ENCODE measurements around the gene MED22.

The MED22 gene

DNA sequence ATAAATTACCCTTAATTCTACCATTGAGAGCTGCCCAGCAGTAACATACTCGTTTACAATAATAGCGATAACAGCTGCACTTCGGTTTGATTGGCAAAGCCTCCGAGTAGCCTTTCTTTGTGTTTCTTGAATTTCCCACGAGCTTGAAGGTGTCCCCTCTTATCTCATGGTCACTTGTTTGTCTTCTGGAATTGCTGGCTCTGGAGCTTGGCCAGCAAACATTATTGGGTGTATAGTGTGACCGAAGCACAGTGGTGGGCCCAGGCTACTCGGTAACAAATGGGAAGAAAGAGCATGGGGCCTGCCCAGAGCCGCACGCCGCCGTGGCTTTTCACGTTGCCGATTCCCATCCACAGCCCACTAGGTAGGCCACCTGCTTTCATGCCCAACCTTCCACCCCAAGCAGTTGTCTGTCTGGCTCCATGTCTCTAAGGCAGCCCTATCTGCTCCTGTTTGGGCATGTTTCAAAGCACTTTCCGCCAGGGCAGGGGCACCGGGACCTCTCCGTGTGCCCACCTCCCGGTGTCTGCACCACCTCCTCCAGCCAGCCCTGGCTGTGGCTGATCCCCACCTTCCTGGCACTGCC lies 36.9 kb upstream of the MED22 start:
- H3K27me3 ChIP-seq = no peaks in the 10 kb centered on the region
- TF ChIP-seq, protein P1, sequence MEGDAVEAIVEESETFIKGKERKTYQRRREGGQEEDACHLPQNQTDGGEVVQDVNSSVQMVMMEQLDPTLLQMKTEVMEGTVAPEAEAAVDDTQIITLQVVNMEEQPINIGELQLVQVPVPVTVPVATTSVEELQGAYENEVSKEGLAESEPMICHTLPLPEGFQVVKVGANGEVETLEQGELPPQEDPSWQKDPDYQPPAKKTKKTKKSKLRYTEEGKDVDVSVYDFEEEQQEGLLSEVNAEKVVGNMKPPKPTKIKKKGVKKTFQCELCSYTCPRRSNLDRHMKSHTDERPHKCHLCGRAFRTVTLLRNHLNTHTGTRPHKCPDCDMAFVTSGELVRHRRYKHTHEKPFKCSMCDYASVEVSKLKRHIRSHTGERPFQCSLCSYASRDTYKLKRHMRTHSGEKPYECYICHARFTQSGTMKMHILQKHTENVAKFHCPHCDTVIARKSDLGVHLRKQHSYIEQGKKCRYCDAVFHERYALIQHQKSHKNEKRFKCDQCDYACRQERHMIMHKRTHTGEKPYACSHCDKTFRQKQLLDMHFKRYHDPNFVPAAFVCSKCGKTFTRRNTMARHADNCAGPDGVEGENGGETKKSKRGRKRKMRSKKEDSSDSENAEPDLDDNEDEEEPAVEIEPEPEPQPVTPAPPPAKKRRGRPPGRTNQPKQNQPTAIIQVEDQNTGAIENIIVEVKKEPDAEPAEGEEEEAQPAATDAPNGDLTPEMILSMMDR (IDR thresholded peaks at IDR 0.05; ENCODE audit: low read depth, low read length) = no peak
- H3K4me3 ChIP-seq (ENCODE audit: low read depth, low read length) = no peak overlapping the region
- no peaks in the 10 kb centered on the region for H3K4me1 ChIP-seq
- no peak for DNase-seq
- no peaks in the 10 kb centered on the region for H3K36me3 ChIP-seq
- 0 out of 2 replicates have a peak, but pooled peaks cover 2% of the 10 kb centered on the region for H3K9me3 ChIP-seq

DNA sequence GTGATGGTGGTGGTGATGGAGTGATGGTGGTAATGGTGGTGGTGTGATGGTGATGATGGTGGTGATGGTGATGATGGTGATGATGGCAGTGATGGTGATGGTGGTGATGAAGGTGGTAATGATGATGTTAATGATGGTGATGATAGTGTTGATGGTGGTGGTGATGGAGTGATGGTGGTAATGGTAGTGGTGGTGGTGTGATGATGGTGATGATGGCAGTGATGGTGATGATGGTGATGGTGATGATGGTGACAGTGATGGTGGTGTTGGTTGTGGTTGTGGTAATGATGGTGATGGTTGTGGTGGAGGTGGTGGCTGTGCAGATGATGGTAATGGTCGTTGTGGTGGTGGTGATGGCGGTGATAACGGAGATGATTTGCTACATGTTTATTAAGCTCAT lies 35.5 kb upstream of the MED22 start:
- no peak for DNase-seq
- peaks cover under 1% of the 10 kb centered on the region; the same call in 1 of the 2 replicates for H3K4me1 ChIP-seq
- no peaks in the 10 kb centered on the region for H3K36me3 ChIP-seq
- H3K27me3 ChIP-seq = no peaks in the 10 kb centered on the region
- H3K9me3 ChIP-seq = 0 out of 2 replicates have a peak, but pooled peaks cover 2% of the 10 kb centered on the region
- TF ChIP-seq, protein P1 (IDR thresholded peaks at IDR 0.05; ENCODE audit: low read depth, low read length) = no peak
- no peak overlapping the region for H3K4me3 ChIP-seq (ENCODE audit: low read depth, low read length)

DNA sequence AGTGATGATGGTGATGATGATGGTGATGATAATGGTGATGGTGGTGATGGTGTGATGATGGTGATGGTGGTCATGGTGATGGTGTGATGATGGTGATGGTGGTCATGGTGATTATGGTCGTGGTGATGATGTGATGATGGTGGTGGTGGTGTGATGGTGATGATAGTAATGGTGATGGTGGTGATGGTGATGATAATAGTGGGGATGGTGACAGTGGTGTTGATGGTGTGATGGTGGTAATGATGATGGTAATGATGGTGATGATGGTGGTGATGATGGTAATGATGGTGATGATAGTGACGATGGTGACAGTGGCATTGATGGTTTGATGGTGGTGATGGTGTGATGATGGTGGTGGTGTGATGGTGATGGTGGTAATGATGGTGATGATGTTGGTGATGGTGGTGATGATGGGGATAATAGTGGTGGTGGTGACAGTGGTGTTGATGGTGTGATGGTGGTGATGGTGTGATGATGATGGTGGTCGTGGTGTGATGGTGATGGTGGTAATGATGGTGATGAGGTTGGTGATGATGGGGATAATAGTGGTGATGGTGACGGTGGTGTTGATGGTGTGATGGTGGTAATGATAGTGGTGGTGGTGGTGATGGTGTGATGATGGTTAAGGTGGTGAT lies 34.7 kb upstream of the MED22 start:
- Histone ChIP-seq H3K27me3 (no peaks in the 10 kb centered on the region), H3K9me3 (0 out of 2 replicates have a peak, but pooled peaks cover 2% of the 10 kb centered on the region), H3K36me3 (no peaks in the 10 kb centered on the region), H3K4me3 (ENCODE audit: low read depth, low read length) (no peak overlapping the region), H3K4me1 (peaks cover 3% of the 10 kb centered on the region; the same call in 1 of the 2 replicates)
- TF ChIP-seq, protein P1 (IDR thresholded peaks at IDR 0.05; ENCODE audit: low read depth, low read length) = no peak
- no peak for DNase-seq

DNA sequence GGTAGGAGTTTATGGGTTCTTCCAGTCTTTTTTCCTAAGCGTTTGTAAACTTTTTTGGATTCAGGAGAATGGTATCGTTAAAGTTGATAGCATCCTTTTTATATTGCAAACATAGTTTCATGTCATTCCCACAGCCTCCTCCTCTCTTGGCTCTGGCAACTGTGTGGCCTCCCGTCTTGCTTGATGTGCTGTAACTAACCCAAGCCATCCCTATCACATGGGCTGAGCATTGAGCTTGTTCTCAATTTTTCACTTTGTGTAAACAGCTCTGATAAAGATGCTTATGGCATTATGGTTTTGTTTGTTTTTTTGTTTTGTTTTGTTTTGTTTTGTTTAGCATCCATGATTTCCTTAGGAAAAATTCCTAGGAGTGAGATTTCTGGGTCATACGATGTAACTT lies 32.8 kb upstream of the MED22 start:
- Histone ChIP-seq H3K4me3 (ENCODE audit: low read depth, low read length) (no peak overlapping the region), H3K36me3 (no peaks in the 10 kb centered on the region), H3K27me3 (no peaks in the 10 kb centered on the region), H3K4me1 (peaks cover 3% of the 10 kb centered on the region; the same call in 1 of the 2 replicates), H3K9me3 (0 out of 2 replicates have a peak, but pooled peaks cover 2% of the 10 kb centered on the region)
- DNase-seq = no peak
- TF ChIP-seq, protein P1 (IDR thresholded peaks at IDR 0.05; ENCODE audit: low read depth, low read length) = no peak

DNA sequence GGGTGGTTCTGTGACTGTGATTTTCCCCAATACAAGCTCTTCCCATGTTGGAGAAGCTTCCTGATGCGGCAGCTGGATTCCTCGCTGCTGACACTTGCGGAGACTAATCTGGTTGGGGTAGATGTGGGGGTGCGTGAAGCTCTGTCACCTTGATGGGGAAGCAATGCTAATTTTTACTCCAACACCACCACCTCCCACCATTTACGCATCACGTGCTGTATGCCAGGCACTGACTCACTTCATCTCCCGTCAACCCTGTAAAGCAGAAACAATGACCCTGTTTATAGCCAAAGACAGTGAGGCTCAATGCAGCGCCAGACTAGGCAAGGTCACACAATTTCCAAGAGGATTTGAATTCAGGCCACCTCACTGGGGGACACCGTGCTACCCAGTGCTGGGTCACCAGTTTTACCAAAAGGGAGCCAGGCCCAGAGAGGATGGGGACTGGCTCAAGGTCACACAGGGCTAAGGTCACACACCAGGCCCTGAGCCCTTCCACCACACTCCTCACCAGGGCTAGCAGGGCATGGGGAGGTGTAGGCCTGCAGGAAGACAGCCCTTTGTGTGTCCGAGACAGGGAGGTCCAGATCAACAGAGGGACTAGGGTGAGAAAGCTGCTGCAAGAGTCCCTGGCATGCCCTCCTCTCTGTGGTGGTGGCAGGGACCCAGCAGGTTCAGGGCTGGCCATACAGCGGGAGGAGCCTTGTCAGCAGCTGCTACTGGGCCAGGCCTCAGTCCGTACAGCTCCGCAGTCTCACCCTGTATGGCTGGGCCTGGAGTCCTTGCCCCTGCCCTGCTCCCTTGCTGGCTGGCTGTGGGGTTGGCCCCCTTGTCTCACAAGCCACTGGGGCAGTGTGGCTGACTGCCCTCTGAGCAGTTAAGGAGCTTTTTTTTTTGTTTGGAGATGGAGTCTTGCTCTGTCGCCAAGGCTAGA lies 31.5 kb upstream of the MED22 start:
- TF ChIP-seq, protein P1 (IDR thresholded peaks at IDR 0.05; ENCODE audit: low read depth, low read length) = no peak
- DNase-seq = no peak
- Histone ChIP-seq H3K9me3 (0 out of 2 replicates have a peak, but pooled peaks cover 2% of the 10 kb centered on the region), H3K4me1 (peaks cover 3% of the 10 kb centered on the region; the same call in 1 of the 2 replicates), H3K4me3 (ENCODE audit: low read depth, low read length) (no peak overlapping the region), H3K36me3 (no peaks in the 10 kb centered on the region), H3K27me3 (no peaks in the 10 kb centered on the region)

Data from BE2C (cell line).